Vagina (tissue), 2 donors: ENCODE measurements around the gene MAP3K7.

Experiments used
- POLR2A ChIP-seq, 2 donors: fragments of 450-650 bp; IDR thresholded peaks; one replicate each; pipeline ENCODE4 v1.6.1; 2017; ENCODE audit warnings: antibody characterized with exemption in 2 of 2, mild to moderate bottlenecking in 2 of 2, moderate library complexity in 2 of 2
- TF ChIP-seq, protein P1 (sequence below), 3 experiments: fragments of 450-650 bp in 2 of 3; fragments of 200-600 bp in 1 of 3; sonication (generic) in 1 of 3; IDR thresholded peaks; one replicate each; pipeline ENCODE4 v1.5.1; 2017 to 2019; ENCODE audit warnings: antibody characterized with exemption in 3 of 3, mild to moderate bottlenecking in 2 of 3, moderate library complexity in 2 of 3

GRCh38 chr6:90575267-90575666, 11.6 kb downstream of the MAP3K7 start:
- TF ChIP-seq, protein P1, sequence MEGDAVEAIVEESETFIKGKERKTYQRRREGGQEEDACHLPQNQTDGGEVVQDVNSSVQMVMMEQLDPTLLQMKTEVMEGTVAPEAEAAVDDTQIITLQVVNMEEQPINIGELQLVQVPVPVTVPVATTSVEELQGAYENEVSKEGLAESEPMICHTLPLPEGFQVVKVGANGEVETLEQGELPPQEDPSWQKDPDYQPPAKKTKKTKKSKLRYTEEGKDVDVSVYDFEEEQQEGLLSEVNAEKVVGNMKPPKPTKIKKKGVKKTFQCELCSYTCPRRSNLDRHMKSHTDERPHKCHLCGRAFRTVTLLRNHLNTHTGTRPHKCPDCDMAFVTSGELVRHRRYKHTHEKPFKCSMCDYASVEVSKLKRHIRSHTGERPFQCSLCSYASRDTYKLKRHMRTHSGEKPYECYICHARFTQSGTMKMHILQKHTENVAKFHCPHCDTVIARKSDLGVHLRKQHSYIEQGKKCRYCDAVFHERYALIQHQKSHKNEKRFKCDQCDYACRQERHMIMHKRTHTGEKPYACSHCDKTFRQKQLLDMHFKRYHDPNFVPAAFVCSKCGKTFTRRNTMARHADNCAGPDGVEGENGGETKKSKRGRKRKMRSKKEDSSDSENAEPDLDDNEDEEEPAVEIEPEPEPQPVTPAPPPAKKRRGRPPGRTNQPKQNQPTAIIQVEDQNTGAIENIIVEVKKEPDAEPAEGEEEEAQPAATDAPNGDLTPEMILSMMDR (IDR thresholded peaks at IDR 0.05): no peak
- no peak for TF ChIP-seq POLR2A (IDR thresholded peaks at IDR 0.05)
